ENCODE results near the gene ACER2.

GRCh38 chr9:19410594-19410993 is 1.8 kb downstream of the ACER2 start:
- TF ChIP-seq CTCF (IDR thresholded peaks at IDR 0.05) (no peak), POLR2A (IDR thresholded peaks at IDR 0.05) (no peak)
